Astrocyte of the cerebellum (primary cell): Measurements from ENCODE around the gene MRPS18B.
A peak's percentile ranks its signal among the peaks of the same experiment; 100 is the strongest.

Source experiments
- DNase-seq: peaks from one replicate; pipeline ENCODE4 v3.0.0-alpha.2; 2011; ENCODE audit warnings: low read depth
- H3K4me3 ChIP-seq: 2 replicates; pipeline ENCODE4 v1.5.1; 2011; ENCODE audit warnings: mild to moderate bottlenecking, low read depth, low read length, moderate library complexity
- CTCF ChIP-seq: IDR thresholded peaks from 2 replicates; pipeline ENCODE4 v1.5.1; 2012; ENCODE audit warnings: low read length, low read depth, moderate library complexity, mild to moderate bottlenecking; ENCODE audit errors: missing control alignments
- in situ Hi-C: cut with HindIII; loops from 2 replicates; pipeline ENCODE4 v1.10.0; 2017; ENCODE audit warnings: low sequenced_read_pairs

The MRPS18B gene

GRCh38 chr6:30626484-30627366, 9.1 kb downstream of the MRPS18B start, which contains the start of gene ATAT1:
ATAT1 (plus strand) TSS chr6:30626874.
- in situ Hi-C loops: no loop called here
- peak within 1 kb of the TSS; percentile 86 for H3K4me3 ChIP-seq
- peak; percentile 48 for TF ChIP-seq CTCF
- DNase-seq: no peak

GRCh38 chr6:30635834-30636233, 18.2 kb downstream of the MRPS18B start:
- H3K4me3 ChIP-seq: no peak overlapping the region
- no peak for TF ChIP-seq CTCF
- no peak for DNase-seq
- in situ Hi-C loops: no loop called here

GRCh38 chr6:30640481-30640880, 22.8 kb downstream of the MRPS18B start:
- TF ChIP-seq CTCF: no peak
- in situ Hi-C loops: no loop called here
- no peak overlapping the region for H3K4me3 ChIP-seq
- no peak for DNase-seq

GRCh38 chr6:30641048-30641447, 23.4 kb downstream of the MRPS18B start:
- in situ Hi-C loops: no loop called here
- TF ChIP-seq CTCF: no peak
- no peak for DNase-seq
- no peak overlapping the region for H3K4me3 ChIP-seq

GRCh38 chr6:30643656-30644055, 26.0 kb downstream of the MRPS18B start:
- no peak for TF ChIP-seq CTCF
- no peak overlapping the region for H3K4me3 ChIP-seq
- no peak for DNase-seq
- in situ Hi-C loops: no loop called here

GRCh38 chr6:30644769-30645168, 27.1 kb downstream of the MRPS18B start:
- no peak overlapping the region for H3K4me3 ChIP-seq
- no peak for DNase-seq
- in situ Hi-C loops: no loop called here
- no peak for TF ChIP-seq CTCF
